Neural crest cell (in vitro differentiated cells): ENCODE results near the gene SEMA6D. TPM values are rescaled to one million over a fixed set of nuclear protein-coding genes. Genes with fewer than 3 reads are reported as not detected.

Experiments used
- DNase-seq: peaks from one replicate; pipeline ENCODE4 v3.0.0; 2021; ENCODE audit warnings: low read depth, mixed read lengths, low spot score
- H3K27ac Mint-ChIP-seq: one replicate; pipeline ENCODE4 v1.8.0; 2021; ENCODE audit warnings: mild to moderate bottlenecking, mixed read lengths; ENCODE audit not compliant: unreplicated experiment
- H3K27me3 Mint-ChIP-seq: 2 replicates; pipeline ENCODE4 v1.8.0; 2021; ENCODE audit warnings: low read depth, mild to moderate bottlenecking, mixed read lengths
- H3K36me3 Mint-ChIP-seq: 2 replicates; pipeline ENCODE4 v1.8.0; 2021; ENCODE audit warnings: low read depth, mild to moderate bottlenecking, mixed read lengths
- H3K4me1 Mint-ChIP-seq: 2 replicates; pipeline ENCODE4 v1.8.0; 2021; ENCODE audit warnings: mixed read lengths
- H3K4me3 Mint-ChIP-seq: one replicate; pipeline ENCODE4 v1.8.0; 2021; ENCODE audit warnings: mild to moderate bottlenecking, mixed read lengths
- H3K9me3 Mint-ChIP-seq: 2 replicates; pipeline ENCODE4 v1.8.0; 2021; ENCODE audit warnings: mixed read lengths
- total RNA-seq: library from RNA; stranded (reverse); gene quantifications from 2 replicates; pipeline ENCODE4 v1.2.1, GENCODE V29; 2021
- TF ChIP-seq, protein P1 (sequence below): fragments of 200-600 bp; sonication (generic); conservative IDR thresholded peaks from 2 replicates; pipeline ENCODE4 v1.5.0; 2021; ENCODE audit warnings: antibody characterized with exemption, mild to moderate bottlenecking

Gene SEMA6D
- total RNA-seq, 1 donor from 2014 or later: 11.1 TPM

DNA sequence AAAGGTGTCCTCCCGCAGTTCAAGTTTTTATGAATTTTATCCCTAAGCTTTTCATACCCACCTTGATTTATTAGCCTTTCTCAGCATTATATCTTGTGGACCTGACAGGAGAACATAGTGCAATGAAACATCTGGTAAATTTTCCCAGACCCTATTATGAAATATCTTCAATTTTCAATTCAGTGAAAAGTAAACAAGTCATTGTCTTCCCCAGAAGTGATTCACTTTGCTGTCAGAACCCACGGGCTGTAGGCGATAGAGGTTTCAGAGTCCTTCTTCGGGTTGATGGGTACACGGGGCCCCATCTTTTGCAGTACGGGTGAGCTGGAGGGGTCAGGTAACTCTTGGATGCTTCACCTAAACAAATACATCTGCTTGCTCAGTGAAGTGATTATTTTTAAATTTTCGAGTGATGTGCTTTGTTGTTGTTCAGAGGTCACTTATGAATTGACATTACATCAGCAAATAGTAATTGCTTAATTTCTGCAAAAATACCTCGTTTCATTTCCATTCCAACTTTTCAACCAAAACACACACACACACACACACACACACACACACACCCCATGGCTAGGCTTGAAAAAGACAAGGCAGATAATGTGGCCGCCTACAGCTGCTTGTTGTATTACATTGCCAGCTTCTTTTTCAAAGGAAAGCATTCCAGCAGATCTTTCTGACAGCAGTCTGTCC is 102.9 kb downstream of the SEMA6D start:
- Mint-ChIP-seq H3K9me3 (no peaks in the 10 kb centered on the region), H3K4me3 (no peak overlapping the region), H3K27ac (no peak overlapping the region), H3K36me3 (no peaks in the 10 kb centered on the region), H3K4me1 (peaks cover 38% of the 10 kb centered on the region), H3K27me3 (no peaks in the 10 kb centered on the region)
- DNase-seq: no peak
- TF ChIP-seq, protein P1, sequence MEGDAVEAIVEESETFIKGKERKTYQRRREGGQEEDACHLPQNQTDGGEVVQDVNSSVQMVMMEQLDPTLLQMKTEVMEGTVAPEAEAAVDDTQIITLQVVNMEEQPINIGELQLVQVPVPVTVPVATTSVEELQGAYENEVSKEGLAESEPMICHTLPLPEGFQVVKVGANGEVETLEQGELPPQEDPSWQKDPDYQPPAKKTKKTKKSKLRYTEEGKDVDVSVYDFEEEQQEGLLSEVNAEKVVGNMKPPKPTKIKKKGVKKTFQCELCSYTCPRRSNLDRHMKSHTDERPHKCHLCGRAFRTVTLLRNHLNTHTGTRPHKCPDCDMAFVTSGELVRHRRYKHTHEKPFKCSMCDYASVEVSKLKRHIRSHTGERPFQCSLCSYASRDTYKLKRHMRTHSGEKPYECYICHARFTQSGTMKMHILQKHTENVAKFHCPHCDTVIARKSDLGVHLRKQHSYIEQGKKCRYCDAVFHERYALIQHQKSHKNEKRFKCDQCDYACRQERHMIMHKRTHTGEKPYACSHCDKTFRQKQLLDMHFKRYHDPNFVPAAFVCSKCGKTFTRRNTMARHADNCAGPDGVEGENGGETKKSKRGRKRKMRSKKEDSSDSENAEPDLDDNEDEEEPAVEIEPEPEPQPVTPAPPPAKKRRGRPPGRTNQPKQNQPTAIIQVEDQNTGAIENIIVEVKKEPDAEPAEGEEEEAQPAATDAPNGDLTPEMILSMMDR: no peak

DNA sequence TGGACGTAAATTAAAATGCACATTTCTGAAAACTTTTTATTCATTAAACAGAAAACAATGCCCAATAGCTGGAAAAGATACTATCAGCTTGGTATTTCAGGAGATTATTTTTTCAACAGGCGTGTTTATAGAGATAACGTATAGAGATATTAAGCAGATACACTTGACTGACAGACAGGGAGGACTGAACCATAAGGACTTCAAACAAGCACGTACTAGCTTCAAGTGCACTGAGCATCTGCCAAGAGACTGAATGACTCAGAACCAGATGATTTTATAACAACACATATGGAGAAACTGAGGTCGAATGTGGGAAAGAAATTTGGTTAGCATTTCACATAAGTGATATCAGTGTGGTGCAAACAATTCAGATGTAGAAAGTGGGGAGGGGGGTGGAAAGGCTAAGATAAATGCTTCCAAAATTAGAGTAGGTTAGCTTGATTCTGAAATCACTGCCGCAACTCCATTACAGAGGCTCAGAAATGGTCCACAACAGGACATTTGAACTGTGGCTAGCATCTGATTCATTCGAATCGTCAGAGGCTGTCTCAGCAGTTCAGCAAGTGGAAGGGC is 103.5 kb downstream of the SEMA6D start:
- H3K9me3 Mint-ChIP-seq: no peaks in the 10 kb centered on the region
- H3K4me1 Mint-ChIP-seq: peaks cover 38% of the 10 kb centered on the region
- no peak overlapping the region for H3K4me3 Mint-ChIP-seq
- H3K36me3 Mint-ChIP-seq: no peaks in the 10 kb centered on the region
- no peak overlapping the region for H3K27ac Mint-ChIP-seq
- TF ChIP-seq, protein P1: no peak
- H3K27me3 Mint-ChIP-seq: no peaks in the 10 kb centered on the region
- DNase-seq: no peak

DNA sequence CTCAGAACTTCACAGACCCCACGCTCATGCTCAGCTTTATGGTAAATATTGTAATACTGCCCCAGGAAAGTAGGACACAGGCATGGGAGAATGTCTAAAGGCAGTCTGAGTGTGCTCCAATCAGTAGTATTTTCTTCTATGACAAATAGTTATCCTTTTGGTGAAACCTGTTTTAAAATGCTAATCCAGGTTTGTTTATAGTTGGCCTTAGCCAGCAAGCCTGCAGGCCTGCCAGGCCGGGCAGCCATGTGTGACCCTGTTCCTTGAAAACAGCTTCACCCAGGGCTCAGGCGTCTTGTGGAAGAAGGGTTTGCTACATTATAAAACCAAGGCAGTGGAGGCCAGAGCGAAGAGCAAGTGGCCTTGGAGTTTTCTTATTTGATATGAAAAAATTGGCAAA is 104.7 kb downstream of the SEMA6D start:
- DNase-seq: no peak
- H3K4me1 Mint-ChIP-seq: peaks cover 38% of the 10 kb centered on the region
- TF ChIP-seq, protein P1: no peak
- H3K36me3 Mint-ChIP-seq: no peaks in the 10 kb centered on the region
- no peak overlapping the region for H3K27ac Mint-ChIP-seq
- no peak overlapping the region for H3K4me3 Mint-ChIP-seq
- no peaks in the 10 kb centered on the region for H3K27me3 Mint-ChIP-seq
- H3K9me3 Mint-ChIP-seq: no peaks in the 10 kb centered on the region
